K562 (cell line): Measurements from ENCODE around the gene SLC38A1. TPM values are rescaled to one million over a fixed set of nuclear protein-coding genes. Genes with fewer than 3 reads are reported as not detected.

Experiments
- ATAC-seq: fragments of 200-7000 bp; cut with Tn5 transposase; 3 replicates; pipeline ENCODE4 v1.9.1; 2020; ENCODE audit warnings: moderate library complexity
- BruUV-seq: library from RNA; stranded (reverse); fragments of 400-500 nt; replicated peaks from 2 replicates; lab custom pipeline; 2021; lab: Mats Ljungman, UMichigan
- CTCF ChIA-PET: fragments of 300-600 bp; formaldehyde crosslinking; extraction: SDS; loops from one replicate; lab custom pipeline; 2021; ENCODE audit warnings: low intra/inter-chr PET ratio; lab: Yijun Ruan, JAX
- POLR2A ChIA-PET: fragments of 300-600, 350-650 bp; sonication (Branson Sonifier 250); formaldehyde crosslinking; extraction: SDS; loops from one replicate; lab custom pipeline; 2021; ENCODE audit warnings: antibody characterized with exemption, inconsistent platforms; lab: Yijun Ruan, JAX
- DNase-seq, 4 experiments: peaks; one replicate each; pipeline versions ENCODE4 v3.0.0 to v3.0.0-alpha.2; 2011 to 2018; ENCODE audit warnings: low spot score in 3 of 4, mixed read lengths in 3 of 4; ENCODE audit errors: extremely low read depth in 1 of 4
- FAIRE-seq: peaks from 2 replicates; lab custom pipeline; 2011; peaks lifted over from hg19 to GRCh38; lab: Jason Lieb, UNC
- H2AFZ ChIP-seq: 2 replicates; pipeline ENCODE4 v1.6.0; 2011; ENCODE audit warnings: low read depth, low read length, control low read depth, inconsistent platforms
- H3K27ac ChIP-seq: fragments of 200-600 bp; 3 replicates; pipeline ENCODE4 v1.8.0; 2011; ENCODE audit warnings: low read depth, mild to moderate bottlenecking, control low read depth, inconsistent platforms, low read length, moderate library complexity, mixed read lengths; ENCODE audit errors: extremely low read depth
- H3K27me3 ChIP-seq, 2 experiments: fragments of 300-600 bp in 1 of 2; 2 replicates in 1 of 2; 3 replicates in 1 of 2; pipeline versions ENCODE4 v1.6.0 to v1.8.0; 2011; ENCODE audit warnings: inconsistent platforms in 2 of 2, low read length in 2 of 2, mild to moderate bottlenecking in 1 of 2, mixed read lengths in 1 of 2, moderate library complexity in 1 of 2; ENCODE audit not compliant: control insufficient read depth in 2 of 2, insufficient read depth in 2 of 2
- H3K36me3 ChIP-seq: fragments of 300-600 bp; 3 replicates; pipeline ENCODE4 v1.8.0; 2011; ENCODE audit warnings: mild to moderate bottlenecking, low read length, inconsistent platforms; ENCODE audit not compliant: control insufficient read depth, insufficient read depth
- H3K4me1 ChIP-seq, 2 experiments: fragments of 200-600 bp in 1 of 2; replicated peaks in 1 of 2; 2 replicates in 1 of 2; 3 replicates in 1 of 2; pipeline versions ENCODE4 v1.5.1 to v1.8.0; 2011; ENCODE audit warnings: inconsistent platforms in 2 of 2, low read length in 2 of 2, mild to moderate bottlenecking in 1 of 2, mixed read lengths in 1 of 2, moderate library complexity in 1 of 2; ENCODE audit not compliant: control insufficient read depth in 2 of 2, insufficient read depth in 2 of 2
- H3K4me2 ChIP-seq: 2 replicates; pipeline ENCODE4 v1.6.1; 2011; ENCODE audit warnings: low read length, control low read depth, inconsistent platforms, mixed read lengths; ENCODE audit not compliant: insufficient read depth
- H3K4me3 ChIP-seq: fragments of 200-600 bp; sonication (generic), shearing (Covaris generic); 2 replicates; pipeline ENCODE4 v1.5.1; 2016; ENCODE audit warnings: control low read depth, inconsistent platforms
- H3K79me2 ChIP-seq: fragments of 200-600 bp; 3 replicates; pipeline ENCODE4 v1.8.0; 2011; ENCODE audit warnings: low read length, inconsistent platforms; ENCODE audit not compliant: control insufficient read depth, insufficient read depth
- H3K9ac ChIP-seq, 2 experiments: 2 replicates each; pipeline versions ENCODE4 v1.6.0 to v1.6.1; 2011; ENCODE audit warnings: low read depth in 2 of 2, low read length in 2 of 2, control low read depth in 1 of 2, inconsistent platforms in 1 of 2, mild to moderate bottlenecking in 1 of 2, mixed read lengths in 1 of 2; ENCODE audit not compliant: insufficient read depth in 1 of 2
- H3K9me1 ChIP-seq: one replicate; pipeline ENCODE4 v1.6.0; 2011; ENCODE audit warnings: inconsistent platforms, mild to moderate bottlenecking, low read length, moderate library complexity; ENCODE audit not compliant: control insufficient read depth, insufficient read depth
- H3K9me3 ChIP-seq: replicated peaks from 2 replicates; pipeline ENCODE4 v1.5.1; 2011; ENCODE audit warnings: low read depth, low read length, inconsistent platforms; ENCODE audit not compliant: control insufficient read depth, insufficient read depth
- H4K20me1 ChIP-seq: replicated peaks from 2 replicates; pipeline ENCODE4 v1.6.1; 2011; ENCODE audit warnings: low read length, inconsistent platforms, mixed read lengths; ENCODE audit not compliant: control insufficient read depth, insufficient read depth
- GATA2 ChIP-seq: sonication (generic); formaldehyde crosslinking; IDR thresholded peaks from 2 replicates; pipeline ENCODE4 v1.4.0; 2020; ENCODE audit warnings: mild to moderate bottlenecking, missing genetic modification reagents
- HDAC1 ChIP-seq, 2 experiments: fragments of 450-650 bp; IDR thresholded peaks; 2 replicates each; pipeline ENCODE4 v1.6.1; 2016 to 2017; ENCODE audit warnings: inconsistent platforms in 1 of 2, mild to moderate bottlenecking in 1 of 2, moderate library complexity in 1 of 2
- KAT2B ChIP-seq: IDR thresholded peaks from one replicate; pipeline ENCODE4 v1.6.1; 2012; ENCODE audit warnings: low read depth, mild to moderate bottlenecking, control low read depth, inconsistent platforms, low read length, moderate library complexity
- KDM1A ChIP-seq, 2 experiments: fragments of 450-650 bp; IDR thresholded peaks; 2 replicates each; pipeline ENCODE4 v1.6.1; 2016; ENCODE audit warnings: mild to moderate bottlenecking in 2 of 2
- MBD1 ChIP-seq: fragments of 250-450 bp; sonication (Bioruptor Pico); IDR thresholded peaks from 2 replicates; pipeline ENCODE4 v1.8.0; 2022; ENCODE audit warnings: inconsistent platforms
- MEIS2 ChIP-seq: fragments of 450-650 bp; IDR thresholded peaks from 2 replicates; pipeline ENCODE4 v1.6.1; 2014; ENCODE audit warnings: mild to moderate bottlenecking; ENCODE audit not compliant: partially characterized antibody
- RAD51 ChIP-seq: fragments of 450-650 bp; IDR thresholded peaks from 2 replicates; pipeline ENCODE4 v1.7.1; 2016; ENCODE audit warnings: low read depth, mild to moderate bottlenecking, borderline replicate concordance
- SUPT5H ChIP-seq: fragments of 450-650 bp; IDR thresholded peaks from 2 replicates; pipeline ENCODE4 v1.6.1; 2016
- TRIM25 ChIP-seq: fragments of 450-650 bp; IDR thresholded peaks from 2 replicates; pipeline ENCODE4 v1.7.0; 2016; ENCODE audit warnings: borderline replicate concordance
- U2AF2 ChIP-seq: fragments of 200-400 bp; formaldehyde crosslinking; optimal IDR thresholded peaks from 2 replicates; pipeline ENCODE3; 2017; ENCODE audit warnings: low read depth, mild to moderate bottlenecking, low read length
- ZNF347 ChIP-seq: fragments of 450-650 bp; formaldehyde crosslinking; IDR thresholded peaks from 2 replicates; pipeline ENCODE4 v1.4.0; 2020; ENCODE audit warnings: low read depth, mild to moderate bottlenecking, moderate library complexity
- WGBS: fragments of 100-300 bp; shearing (Covaris generic); methylation state at CpG from one replicate; pipeline ENCODE4 v1.1.6; 2016; ENCODE audit warnings: low coverage, mixed read lengths; ENCODE audit not compliant: insufficient coverage; ENCODE audit errors: missing lambda C conversion rate; 5-methylcytosine and 5-hydroxymethylcytosine counted together
- in situ Hi-C: fragments of 300-500 bp; cut with MboI; formaldehyde crosslinking; loops from 4 replicates; pipeline ENCODE4 v1.15.0; 2018; ENCODE audit warnings: inconsistent platforms, mixed read lengths
- intact Hi-C: fragments of 100-400 bp; cut with micrococcal nuclease; formaldehyde crosslinking; loops from 2 replicates; pipeline ENCODE4 v1.14.2; 2022
- polyA plus RNA-seq, 8 experiments: library from polyadenylated mRNA; depleted of rRNA in 4 of 8; stranded (reverse) in 5 of 8; unstranded in 3 of 8; fragments of >200 nt; fragmentation: Nextera tagmentation in 2 of 8; fragmentation: Illumina TruSeq in 1 of 8; extraction: Ambion mirVana in 2 of 8; extraction: Trizol in 1 of 8; gene quantifications; 2 replicates each; pipeline versions ENCODE4 v1.2.1 to v1.2.3, GENCODE V29; 2011 to 2014; ENCODE audit warnings: inconsistent platforms in 1 of 8, missing spikeins in 1 of 8
- total RNA-seq, 7 experiments: library from RNA; depleted of rRNA in 6 of 7; stranded (reverse); fragments of >200 nt in 6 of 7; fragmentation: Illumina TruSeq in 2 of 7; extraction: Trizol in 2 of 7; gene quantifications; 2 replicates each; pipeline versions ENCODE4 v1.2.1 to v1.2.3, GENCODE V29; 2011 to 2021; ENCODE audit warnings: low replicate concordance in 1 of 7
- TF ChIP-seq, protein P1 (sequence below): fragments of 450-650 bp; formaldehyde crosslinking; IDR thresholded peaks from 2 replicates; pipeline ENCODE4 v1.4.0; 2020; ENCODE audit warnings: mild to moderate bottlenecking, moderate library complexity

Gene SLC38A1
- total and polyA plus RNA-seq, 9 of the 15 experiments (the other 6 are each of a cell fraction or from before 2014, with no cell fraction given) = 51.9 to 112 (median 75.0) TPM

- H3K27ac ChIP-seq = no peak overlapping the region
- H3K79me2 ChIP-seq = no peaks in the 10 kb centered on the region
- H2AFZ ChIP-seq = no peak overlapping the region
- ChIA-PET CTCF (no interaction called here), POLR2A (no interaction called here)
- intact Hi-C loops = no loop called here
- ATAC-seq (no peak), FAIRE-seq (no peak), DNase-seq (no peak)
- no peak overlapping the region for H3K4me2 ChIP-seq
- no TSS peak for BruUV-seq
- in situ Hi-C loops = no loop called here
- H3K4me3 ChIP-seq = no peak overlapping the region
- no peaks in the 10 kb centered on the region; a peak in 1 of 5 replicates for H3K4me1 ChIP-seq
- TF ChIP-seq KDM1A (IDR thresholded peaks at IDR 0.05) (no peak), MEIS2 (no peak), KAT2B (no peak), ZNF347 (CRISPR knock-in tag) (no peak), RAD51 (no peak), TRIM25 (no peak), HDAC1 (IDR thresholded peaks at IDR 0.05) (no peak), U2AF2 (no peak), SUPT5H (no peak), MBD1 (CRISPR knock-in tag) (no peak), GATA2 (CRISPR knock-in tag) (no peak)
- TF ChIP-seq, protein P1, sequence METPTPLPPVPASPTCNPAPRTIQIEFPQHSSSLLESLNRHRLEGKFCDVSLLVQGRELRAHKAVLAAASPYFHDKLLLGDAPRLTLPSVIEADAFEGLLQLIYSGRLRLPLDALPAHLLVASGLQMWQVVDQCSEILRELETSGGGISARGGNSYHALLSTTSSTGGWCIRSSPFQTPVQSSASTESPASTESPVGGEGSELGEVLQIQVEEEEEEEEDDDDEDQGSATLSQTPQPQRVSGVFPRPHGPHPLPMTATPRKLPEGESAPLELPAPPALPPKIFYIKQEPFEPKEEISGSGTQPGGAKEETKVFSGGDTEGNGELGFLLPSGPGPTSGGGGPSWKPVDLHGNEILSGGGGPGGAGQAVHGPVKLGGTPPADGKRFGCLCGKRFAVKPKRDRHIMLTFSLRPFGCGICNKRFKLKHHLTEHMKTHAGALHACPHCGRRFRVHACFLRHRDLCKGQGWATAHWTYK (CRISPR knock-in tag) = no peak
- no peaks in the 10 kb centered on the region; a peak in 1 of 5 replicates for H3K27me3 ChIP-seq
- no peak overlapping the region for H3K9ac ChIP-seq
- H3K36me3 ChIP-seq = no peaks in the 10 kb centered on the region
- no peaks in the 10 kb centered on the region for H3K9me1 ChIP-seq
- no peaks in the 10 kb centered on the region; the same call in 1 of the 2 replicates for H3K9me3 ChIP-seq
- 17% methylated on average over 4 of the region's 4 CpGs for WGBS
- no peaks in the 10 kb centered on the region for H4K20me1 ChIP-seq
Observed at GRCh38 chr12:46160981-46161690, 107.7 kb downstream of the SLC38A1 start.
